Lower leg skin (tissue), 4 donors: ENCODE results near the gene LUM. TPM values are rescaled to one million over a fixed set of nuclear protein-coding genes. Genes with fewer than 3 reads are reported as not detected.

ENCODE experiments used
- DNase-seq, 2 donors: peaks; one replicate each; pipeline ENCODE4 v3.0.0-alpha.2; 2019; ENCODE audit warnings: low spot score in 2 of 2
- H3K4me3 ChIP-seq: fragments of 200-600 bp; sonication (generic); 2 replicates; pipeline ENCODE4 v1.5.1; 2017; ENCODE audit warnings: mild to moderate bottlenecking, low read depth; ENCODE audit not compliant: poor library complexity, severe bottlenecking
- CTCF ChIP-seq, 3 donors: fragments of 450-650 bp; IDR thresholded peaks; one replicate each; pipeline ENCODE4 v1.5.1; 2016; ENCODE audit warnings: antibody characterized with exemption in 3 of 3, mild to moderate bottlenecking in 3 of 3, moderate library complexity in 2 of 3
- POLR2A ChIP-seq, 2 donors: fragments of 450-650 bp; IDR thresholded peaks; one replicate each; pipeline ENCODE4 v1.6.1; 2016 to 2017; ENCODE audit warnings: antibody characterized with exemption in 2 of 2, mild to moderate bottlenecking in 1 of 2, moderate library complexity in 1 of 2
- WGBS, 2 donors: methylation state at CpG; one replicate each; pipeline ENCODE4 v1.1.5; 2018; 5-methylcytosine and 5-hydroxymethylcytosine counted together
- intact Hi-C: fragments of 100-400 bp; cut with DNase I; formaldehyde crosslinking; loops from one replicate; pipeline ENCODE4 v1.15.0; 2023; ENCODE audit warnings: low total_unique reads
- total RNA-seq, 4 donors: library from RNA; depleted of rRNA; stranded (reverse); fragments of >200 nt; gene quantifications; one replicate each; pipeline ENCODE4 v1.1.0, GENCODE V29; 2016

LUM gene
- total RNA-seq, 4 donors from 2014 or later = 11.2 to 56.4 (median 24.5) TPM

GRCh38 chr12:91055976-91056375 is 55.3 kb downstream of the LUM start:
- 58 to 73% methylated on average over 1 of the region's 1 CpG for WGBS, 2 donors

GRCh38 chr12:91053951-91054715 is 57.2 kb downstream of the LUM start:
- no peak overlapping the region for H3K4me3 ChIP-seq
- intact Hi-C loops = no loop called here
- WGBS, 2 donors = 36 to 41% methylated on average over 4 of the region's 4 CpGs
- TF ChIP-seq POLR2A (IDR thresholded peaks at IDR 0.05) (no peak), CTCF (IDR thresholded peaks at IDR 0.05) (no peak)
- DNase-seq = no peak

More at GRCh38 chr12:91055976-91056375, 55.3 kb downstream of the LUM start:
- TF ChIP-seq CTCF (IDR thresholded peaks at IDR 0.05) = no peak
- no peak for TF ChIP-seq POLR2A (IDR thresholded peaks at IDR 0.05)
- intact Hi-C loops = no loop called here
- H3K4me3 ChIP-seq = no peak overlapping the region
- no peak for DNase-seq

Other genes with a start within 250 kb of the LUM start
- gene CCER1, start 156.3 kb downstream of the LUM start, total RNA-seq = not detected
- not detected for gene EPYC, start 106.5 kb downstream of the LUM start, total RNA-seq
- not detected for gene KERA, start 53.5 kb downstream of the LUM start, total RNA-seq
- 1,000 to 10,000 TPM in 1 of 4 donors, 100 to 1,000 TPM in 3; 497 to 1,618 (median 522) TPM for gene DCN, start 71.3 kb upstream of the LUM start, total RNA-seq